Mammary epithelial cell (primary cell): ENCODE measurements around the gene SOHLH2.

Experiments
- EZH2 ChIP-seq: IDR thresholded peaks from 2 replicates; pipeline ENCODE4 v1.6.1; 2012; ENCODE audit warnings: low read length, inconsistent platforms, borderline replicate concordance
- TF ChIP-seq, protein P1 (sequence below), 2 donors: IDR thresholded peaks in 1 of 2; conservative IDR thresholded peaks in 1 of 2; 2 replicates each; pipeline ENCODE4 v1.5.1; 2011 to 2012; ENCODE audit warnings: inconsistent platforms in 2 of 2, low read length in 2 of 2, mild to moderate bottlenecking in 2 of 2, control low read depth in 1 of 2, low read depth in 1 of 2; ENCODE audit not compliant: insufficient read depth in 1 of 2; ENCODE audit errors: extremely low read depth in 1 of 2

DNA sequence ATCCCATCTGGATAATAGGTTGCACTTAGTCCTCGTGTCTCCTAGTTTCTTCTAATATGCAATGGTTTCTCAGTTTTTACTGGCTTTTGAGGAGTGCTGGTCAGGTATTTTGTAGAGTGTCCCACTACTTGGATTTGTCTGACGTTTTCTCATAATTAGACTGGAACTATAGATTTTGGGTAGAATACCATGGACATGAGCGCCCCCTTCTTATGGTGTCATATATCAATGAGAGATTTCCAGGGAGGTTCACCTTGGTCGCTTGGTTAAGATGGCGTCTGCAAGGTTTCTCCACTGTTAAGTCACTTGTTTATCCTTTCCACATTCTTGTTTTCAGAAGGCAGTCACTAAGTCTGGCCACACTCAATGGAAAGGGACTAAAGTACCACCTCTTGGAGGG is 6.7 kb downstream of the SOHLH2 start:
- no peak for TF ChIP-seq EZH2
- TF ChIP-seq, protein P1, sequence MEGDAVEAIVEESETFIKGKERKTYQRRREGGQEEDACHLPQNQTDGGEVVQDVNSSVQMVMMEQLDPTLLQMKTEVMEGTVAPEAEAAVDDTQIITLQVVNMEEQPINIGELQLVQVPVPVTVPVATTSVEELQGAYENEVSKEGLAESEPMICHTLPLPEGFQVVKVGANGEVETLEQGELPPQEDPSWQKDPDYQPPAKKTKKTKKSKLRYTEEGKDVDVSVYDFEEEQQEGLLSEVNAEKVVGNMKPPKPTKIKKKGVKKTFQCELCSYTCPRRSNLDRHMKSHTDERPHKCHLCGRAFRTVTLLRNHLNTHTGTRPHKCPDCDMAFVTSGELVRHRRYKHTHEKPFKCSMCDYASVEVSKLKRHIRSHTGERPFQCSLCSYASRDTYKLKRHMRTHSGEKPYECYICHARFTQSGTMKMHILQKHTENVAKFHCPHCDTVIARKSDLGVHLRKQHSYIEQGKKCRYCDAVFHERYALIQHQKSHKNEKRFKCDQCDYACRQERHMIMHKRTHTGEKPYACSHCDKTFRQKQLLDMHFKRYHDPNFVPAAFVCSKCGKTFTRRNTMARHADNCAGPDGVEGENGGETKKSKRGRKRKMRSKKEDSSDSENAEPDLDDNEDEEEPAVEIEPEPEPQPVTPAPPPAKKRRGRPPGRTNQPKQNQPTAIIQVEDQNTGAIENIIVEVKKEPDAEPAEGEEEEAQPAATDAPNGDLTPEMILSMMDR (conservative IDR thresholded peaks at IDR 0.05 in 1 of 2, IDR thresholded peaks at IDR 0.05 in 1 of 2; ENCODE audit: extremely low read depth in 1 of 2, insufficient read depth in 1 of 2, low read depth in 1 of 2, low read length in 2 of 2) = peak in 1 of 2 donors; percentile 35
